Loucy (cell line): Measurements from ENCODE around the gene CREG1.

Source experiments
- CTCF ChIP-seq: fragments of 200-600 bp; sonication (generic); conservative IDR thresholded peaks from 2 replicates; pipeline ENCODE4 v1.5.1; 2014; ENCODE audit warnings: mild to moderate bottlenecking, antibody characterized with exemption, low read length
- EZH2phosphoT487 ChIP-seq: fragments of 200-600 bp; IDR thresholded peaks from 2 replicates; pipeline ENCODE4 v1.6.1; 2018; ENCODE audit warnings: antibody characterized with exemption, mild to moderate bottlenecking, moderate library complexity, borderline replicate concordance

GRCh38 chr1:167517535-167518330, 35.8 kb downstream of the CREG1 start:
- TF ChIP-seq CTCF (0 out of 2 replicates have a peak, but pooled peaks have one; percentile 5), EZH2phosphoT487 (no peak)
